Gastroesophageal sphincter (tissue), 3 donors: ENCODE data around the gene GOT1.

Source experiments
- CTCF ChIP-seq, 4 experiments: fragments of 200-600 bp in 2 of 4; fragments of 450-650 bp in 2 of 4; sonication (generic) in 1 of 4; IDR thresholded peaks; one replicate each; pipeline ENCODE4 v1.5.1; 2017 to 2019; ENCODE audit warnings: antibody characterized with exemption in 4 of 4, mild to moderate bottlenecking in 2 of 4, moderate library complexity in 2 of 4
- POLR2A ChIP-seq, 2 donors: fragments of 450-650 bp; IDR thresholded peaks; one replicate each; pipeline ENCODE4 v1.6.1; 2017; ENCODE audit warnings: antibody characterized with exemption in 2 of 2, mild to moderate bottlenecking in 2 of 2, moderate library complexity in 1 of 2
- POLR2AphosphoS5 ChIP-seq: sonication (generic); formaldehyde crosslinking; IDR thresholded peaks from one replicate; pipeline ENCODE4 v1.6.1; 2017; ENCODE audit warnings: antibody characterized with exemption

- TF ChIP-seq CTCF (IDR thresholded peaks at IDR 0.05) (no peak), POLR2A (IDR thresholded peaks at IDR 0.05) (no peak), POLR2AphosphoS5 (no peak)
Measured at GRCh38 chr10:99456207-99456930, 25.9 kb upstream of the GOT1 start.
